Loucy (cell line): ENCODE data around the gene DYRK3.
A peak's percentile ranks its signal among the peaks of the same experiment; 100 is the strongest.

ENCODE experiments used
- H2AFZ ChIP-seq: fragments of 200-600 bp; sonication (generic); 2 replicates; pipeline ENCODE4 v1.6.0; 2016; ENCODE audit warnings: antibody characterized with exemption, mild to moderate bottlenecking, low read length, moderate library complexity
- H3F3A ChIP-seq: fragments of 200-600 bp; 2 replicates; pipeline ENCODE4 v1.6.0; 2016; ENCODE audit warnings: antibody characterized with exemption, low read depth, mild to moderate bottlenecking
- H3K27me3 ChIP-seq: fragments of 200-600 bp; sonication (generic); 2 replicates; pipeline ENCODE4 v1.6.1; 2014; ENCODE audit warnings: low read length, mild to moderate bottlenecking; ENCODE audit not compliant: insufficient read depth, poor library complexity, severe bottlenecking
- H3K36me3 ChIP-seq: fragments of 200-600 bp; sonication (generic); 2 replicates; pipeline ENCODE4 v1.6.1; 2016; ENCODE audit warnings: low read length; ENCODE audit not compliant: insufficient read depth
- H3K4me1 ChIP-seq: fragments of 200-600 bp; sonication (generic); 2 replicates; pipeline ENCODE4 v1.5.1; 2014; ENCODE audit warnings: low read length, mild to moderate bottlenecking; ENCODE audit not compliant: insufficient read depth, poor library complexity, severe bottlenecking
- H3K4me2 ChIP-seq: fragments of 200-600 bp; sonication (generic); 2 replicates; pipeline ENCODE4 v1.6.0; 2014; ENCODE audit warnings: antibody characterized with exemption, low read length, low read depth, mild to moderate bottlenecking; ENCODE audit not compliant: poor library complexity, severe bottlenecking
- H3K4me3 ChIP-seq: fragments of 200-600 bp; sonication (generic); 2 replicates; pipeline ENCODE4 v1.5.1; 2014; ENCODE audit warnings: low read length, mild to moderate bottlenecking, mixed read lengths; ENCODE audit not compliant: poor library complexity, severe bottlenecking
- H3K79me2 ChIP-seq: fragments of 200-600 bp; sonication (generic); 2 replicates; pipeline ENCODE4 v1.6.1; 2014; ENCODE audit warnings: low read length; ENCODE audit not compliant: insufficient read depth
- H3K9ac ChIP-seq: fragments of 200-600 bp; sonication (generic); 2 replicates; pipeline ENCODE4 v1.6.0; 2014; ENCODE audit warnings: mild to moderate bottlenecking, low read depth, low read length, moderate library complexity; ENCODE audit not compliant: poor library complexity, severe bottlenecking
- H3K9me2 ChIP-seq: fragments of 200-600 bp; sonication (generic); replicated peaks from 2 replicates; pipeline ENCODE4 v1.6.1; 2016; ENCODE audit warnings: low read depth, low read length, mixed read lengths
- H3K9me3 ChIP-seq: fragments of 200-600 bp; sonication (generic); 2 replicates; pipeline ENCODE4 v1.6.1; 2014; ENCODE audit warnings: mild to moderate bottlenecking, antibody characterized with exemption, low read length, low read depth; ENCODE audit not compliant: insufficient read depth
- H4K20me1 ChIP-seq: fragments of 200-600 bp; sonication (generic); 2 replicates; pipeline ENCODE4 v1.6.0; 2014; ENCODE audit warnings: antibody characterized with exemption, low read length, mild to moderate bottlenecking; ENCODE audit not compliant: insufficient read depth, poor library complexity, severe bottlenecking
- EZH2phosphoT487 ChIP-seq: fragments of 200-600 bp; IDR thresholded peaks from 2 replicates; pipeline ENCODE4 v1.6.1; 2018; ENCODE audit warnings: antibody characterized with exemption, mild to moderate bottlenecking, moderate library complexity, borderline replicate concordance
- TF ChIP-seq, protein P1 (sequence below): fragments of 200-600 bp; sonication (generic); conservative IDR thresholded peaks from 2 replicates; pipeline ENCODE4 v1.5.1; 2014; ENCODE audit warnings: mild to moderate bottlenecking, antibody characterized with exemption, low read length

DYRK3 gene

DNA sequence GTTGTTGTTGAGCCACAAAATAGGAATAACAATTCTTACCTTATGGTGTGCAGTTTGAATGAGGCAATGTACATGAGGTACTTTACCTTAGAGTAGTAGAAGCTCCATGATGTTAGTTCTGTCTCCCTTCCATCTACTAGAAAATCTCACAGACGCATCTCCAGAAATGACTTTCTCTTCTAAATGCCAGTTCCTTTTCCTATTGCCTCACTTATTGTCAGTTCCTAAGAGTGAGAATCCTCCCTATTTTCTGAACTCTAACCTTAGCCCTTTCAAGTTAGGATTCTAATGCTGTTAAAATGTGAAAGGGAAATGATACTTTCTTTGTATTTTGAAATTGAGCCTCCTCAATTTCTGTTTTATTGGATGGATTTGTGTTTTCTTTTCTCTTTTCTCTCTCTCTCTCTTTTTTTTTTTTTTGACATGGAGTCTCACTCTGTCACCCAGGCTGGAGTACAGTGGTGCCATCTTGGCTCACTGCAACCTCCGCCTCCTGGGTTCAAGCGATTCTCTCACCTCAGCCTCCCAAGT lies 30.8 kb downstream of the DYRK3 start:
- H3K9ac ChIP-seq, result no peak overlapping the region
- no peak overlapping the region for H3K4me3 ChIP-seq
- H3K79me2 ChIP-seq, result no peaks in the 10 kb centered on the region
- no peaks in the 10 kb centered on the region for H3K9me3 ChIP-seq
- H3K9me2 ChIP-seq, result no peaks in the 10 kb centered on the region
- H3K4me1 ChIP-seq, result peaks cover 25% of the 10 kb centered on the region
- H3K36me3 ChIP-seq, result no peaks in the 10 kb centered on the region
- H3F3A ChIP-seq, result no peaks in the 10 kb centered on the region
- 0 out of 2 replicates have a peak overlapping the region, but pooled peaks have one; percentile 3 for H2AFZ ChIP-seq
- H4K20me1 ChIP-seq, result no peaks in the 10 kb centered on the region
- no peak overlapping the region for H3K4me2 ChIP-seq
- no peak for TF ChIP-seq EZH2phosphoT487
- TF ChIP-seq, protein P1, sequence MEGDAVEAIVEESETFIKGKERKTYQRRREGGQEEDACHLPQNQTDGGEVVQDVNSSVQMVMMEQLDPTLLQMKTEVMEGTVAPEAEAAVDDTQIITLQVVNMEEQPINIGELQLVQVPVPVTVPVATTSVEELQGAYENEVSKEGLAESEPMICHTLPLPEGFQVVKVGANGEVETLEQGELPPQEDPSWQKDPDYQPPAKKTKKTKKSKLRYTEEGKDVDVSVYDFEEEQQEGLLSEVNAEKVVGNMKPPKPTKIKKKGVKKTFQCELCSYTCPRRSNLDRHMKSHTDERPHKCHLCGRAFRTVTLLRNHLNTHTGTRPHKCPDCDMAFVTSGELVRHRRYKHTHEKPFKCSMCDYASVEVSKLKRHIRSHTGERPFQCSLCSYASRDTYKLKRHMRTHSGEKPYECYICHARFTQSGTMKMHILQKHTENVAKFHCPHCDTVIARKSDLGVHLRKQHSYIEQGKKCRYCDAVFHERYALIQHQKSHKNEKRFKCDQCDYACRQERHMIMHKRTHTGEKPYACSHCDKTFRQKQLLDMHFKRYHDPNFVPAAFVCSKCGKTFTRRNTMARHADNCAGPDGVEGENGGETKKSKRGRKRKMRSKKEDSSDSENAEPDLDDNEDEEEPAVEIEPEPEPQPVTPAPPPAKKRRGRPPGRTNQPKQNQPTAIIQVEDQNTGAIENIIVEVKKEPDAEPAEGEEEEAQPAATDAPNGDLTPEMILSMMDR, result no peak
- H3K27me3 ChIP-seq, result no peaks in the 10 kb centered on the region

- no peaks in the 10 kb centered on the region for H3K9me3 ChIP-seq
- H3K4me3 ChIP-seq, result no peak overlapping the region
- TF ChIP-seq, protein P1, result no peak
- no peak for TF ChIP-seq EZH2phosphoT487
- no peaks in the 10 kb centered on the region for H3K79me2 ChIP-seq
- H4K20me1 ChIP-seq, result no peaks in the 10 kb centered on the region
- H3K27me3 ChIP-seq, result no peaks in the 10 kb centered on the region
- no peaks in the 10 kb centered on the region for H3K36me3 ChIP-seq
- H2AFZ ChIP-seq, result no peak overlapping the region
- no peaks in the 10 kb centered on the region for H3K9me2 ChIP-seq
- H3F3A ChIP-seq, result no peaks in the 10 kb centered on the region
- peaks cover 26% of the 10 kb centered on the region for H3K4me1 ChIP-seq
- H3K4me2 ChIP-seq, result no peak overlapping the region
- H3K9ac ChIP-seq, result no peak overlapping the region
Observed at GRCh38 chr1:206666954-206667665, 31.8 kb downstream of the DYRK3 start.

DNA sequence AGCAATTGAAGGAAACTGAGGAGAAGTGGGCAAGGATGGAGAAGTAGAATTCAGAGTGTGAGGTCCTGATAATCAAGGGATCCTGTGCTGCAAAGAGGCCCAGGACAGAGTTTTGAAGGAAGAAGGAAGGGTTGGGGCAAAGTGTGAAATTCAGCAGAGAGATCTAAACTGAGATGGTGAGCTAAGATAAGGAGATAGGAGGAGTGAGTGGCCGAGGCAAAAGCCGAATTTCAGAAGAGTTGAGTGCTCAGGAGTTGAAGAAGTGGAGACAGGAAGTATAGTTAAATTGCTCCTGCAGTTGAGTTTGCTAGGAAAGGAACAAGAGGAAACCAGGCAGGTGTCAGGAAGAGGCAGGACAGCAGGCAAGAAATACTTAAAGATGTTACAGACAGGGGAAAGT lies 33.0 kb downstream of the DYRK3 start:
- Histone ChIP-seq H3K79me2 (no peaks in the 10 kb centered on the region), H3K9me3 (no peaks in the 10 kb centered on the region), H3K4me1 (peaks cover 35% of the 10 kb centered on the region), H3K36me3 (no peaks in the 10 kb centered on the region), H3K9me2 (no peaks in the 10 kb centered on the region), H4K20me1 (no peaks in the 10 kb centered on the region), H3K27me3 (no peaks in the 10 kb centered on the region), H2AFZ (peak overlapping the region; percentile 68; the same call in 1 of the 2 replicates), H3K4me2 (peak overlapping the region; percentile 1), H3K4me3 (no peak overlapping the region), H3F3A (no peaks in the 10 kb centered on the region), H3K9ac (no peak overlapping the region)
- TF ChIP-seq EZH2phosphoT487, result no peak
- TF ChIP-seq, protein P1, result no peak
